ENCODE measurements around the gene ABHD12B. TPM values are rescaled to one million over a fixed set of nuclear protein-coding genes. Genes with fewer than 3 reads are reported as not detected.

Gene ABHD12B
- total RNA-seq, 2 donors from 2014 or later: 0.83 TPM; not detected in 1

- no peak overlapping the region for H3K4me3 ChIP-seq
- H3K4me1 ChIP-seq: peaks cover 0 to 21% of the 10 kb centered on the region in 2 donors
- no peaks in the 10 kb centered on the region for H3K9me3 ChIP-seq
- TF ChIP-seq CTCF (IDR thresholded peaks at IDR 0.05): no peak
- no peaks in the 10 kb centered on the region for H3K27me3 ChIP-seq
- H3K27ac ChIP-seq: no peak overlapping the region
- DNase-seq (ENCODE audit: low spot score): no peak
- H3K36me3 ChIP-seq: no peaks in the 10 kb centered on the region
These were observed 75.6 kb downstream of the ABHD12B start for GRCh38 chr14:50947446-50947845.

- no peak for TF ChIP-seq CTCF (IDR thresholded peaks at IDR 0.05)
- no peak for DNase-seq (ENCODE audit: low spot score)
- no peaks in the 10 kb centered on the region for H3K9me3 ChIP-seq
- no peak overlapping the region for H3K27ac ChIP-seq
- H3K4me3 ChIP-seq: no peak overlapping the region
- no peaks in the 10 kb centered on the region for H3K36me3 ChIP-seq
- no peaks in the 10 kb centered on the region for H3K27me3 ChIP-seq
- peaks cover 0 to 18% of the 10 kb centered on the region in 2 donors for H3K4me1 ChIP-seq
These were observed 76.4 kb downstream of the ABHD12B start for GRCh38 chr14:50948205-50948604.

GRCh38 chr14:50951032-50951431 lies 79.2 kb downstream of the ABHD12B start:
- H3K4me3 ChIP-seq: no peak overlapping the region
- no peak overlapping the region for H3K27ac ChIP-seq
- no peaks in the 10 kb centered on the region for H3K9me3 ChIP-seq
- no peak for TF ChIP-seq CTCF (IDR thresholded peaks at IDR 0.05)
- no peak for DNase-seq (ENCODE audit: low spot score)
- H3K27me3 ChIP-seq: no peaks in the 10 kb centered on the region
- no peaks in the 10 kb centered on the region for H3K4me1 ChIP-seq
- H3K36me3 ChIP-seq: no peaks in the 10 kb centered on the region

DNA sequence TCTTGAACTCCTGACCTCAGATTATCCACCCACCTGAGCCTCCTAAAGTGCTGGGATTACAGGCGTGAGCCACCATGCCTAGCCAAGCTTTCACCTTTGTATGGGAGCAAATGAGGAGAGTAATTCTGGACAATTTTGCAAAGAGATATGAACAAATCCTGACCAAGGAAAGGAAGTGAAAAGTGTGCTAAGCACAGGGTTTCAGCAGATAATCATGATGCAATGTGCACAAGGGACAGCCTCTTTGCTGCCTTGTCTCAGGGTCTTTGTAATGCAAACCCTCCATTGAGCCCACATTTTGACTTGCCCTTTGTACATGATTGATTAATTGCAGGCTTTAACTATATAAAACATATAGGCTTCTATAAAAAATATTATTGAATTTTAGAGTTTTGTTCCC lies 81.6 kb downstream of the ABHD12B start:
- H3K27ac ChIP-seq: no peak overlapping the region
- TF ChIP-seq CTCF (IDR thresholded peaks at IDR 0.05): no peak

More for the DNA sequence above, 81.6 kb downstream of the ABHD12B start:
- Histone ChIP-seq H3K9me3 (no peaks in the 10 kb centered on the region), H3K36me3 (no peaks in the 10 kb centered on the region), H3K4me1 (no peaks in the 10 kb centered on the region), H3K4me3 (no peak overlapping the region), H3K27me3 (no peaks in the 10 kb centered on the region)
- DNase-seq (ENCODE audit: low spot score): no peak

Other genes starting within 250 kb of the ABHD12B start
- 10 to 100 TPM; 25.4 to 29.7 TPM for gene SAV1, start 203.7 kb upstream of the ABHD12B start, total RNA-seq
- 10 to 100 TPM; 30.1 to 49.7 TPM for gene NIN, start 40.9 kb upstream of the ABHD12B start, total RNA-seq
- 10 to 100 TPM in 1 of 2 donors, 1 to 10 TPM in 1; 7.0 to 27.1 TPM for gene PYGL, start 72.4 kb downstream of the ABHD12B start, total RNA-seq
- gene TRIM9, start 223.1 kb downstream of the ABHD12B start, total RNA-seq: 1 to 10 TPM in 1 of 2 donors, under 1 TPM in 1; 0.44 to 1.3 TPM